HepG2 (cell line): ENCODE measurements around the gene MARF1. TPM values are rescaled to one million over a fixed set of nuclear protein-coding genes. Genes with fewer than 3 reads are reported as not detected.
A peak's percentile ranks its signal among the peaks of the same experiment; 100 is the strongest.

Experiments
- CERS6 ChIP-seq: sonication (generic); formaldehyde crosslinking; IDR thresholded peaks from 2 replicates; pipeline ENCODE4 v1.5.0; 2020; ENCODE audit warnings: missing genetic modification reagents
- FOXA3 ChIP-seq: IDR thresholded peaks from 2 replicates; pipeline ENCODE4 v1.6.1; 2016; ENCODE audit warnings: missing genetic modification reagents, missing compliant biosample characterization
- GLMP ChIP-seq: sonication (generic); formaldehyde crosslinking; IDR thresholded peaks from 2 replicates; pipeline ENCODE4 v1.9.0; 2021; ENCODE audit warnings: missing genetic modification reagents, mild to moderate bottlenecking, borderline replicate concordance
- HOXD1 ChIP-seq: sonication (generic); formaldehyde crosslinking; IDR thresholded peaks from 2 replicates; pipeline ENCODE4 v1.5.0; 2020; ENCODE audit warnings: missing genetic modification reagents
- LCORL ChIP-seq, 2 experiments: fragments of 450-650 bp in 1 of 2; sonication (generic) in 1 of 2; formaldehyde crosslinking in 1 of 2; IDR thresholded peaks; 2 replicates each; pipeline versions ENCODE4 v1.5.0 to v1.6.1; 2017 to 2020; ENCODE audit warnings: antibody characterized with exemption in 1 of 2, missing genetic modification reagents in 1 of 2
- MATR3 ChIP-seq: sonication (generic); formaldehyde crosslinking; IDR thresholded peaks from 2 replicates; pipeline ENCODE4 v1.4.0; 2020; ENCODE audit warnings: missing genetic modification reagents
- MIER2 ChIP-seq: IDR thresholded peaks from 2 replicates; pipeline ENCODE4 v1.6.1; 2016; ENCODE audit warnings: missing biosample characterization, missing genetic modification reagents
- NFE2 ChIP-seq: sonication (generic); formaldehyde crosslinking; IDR thresholded peaks from 2 replicates; pipeline ENCODE4 v1.4.0; 2020; ENCODE audit warnings: missing genetic modification reagents
- NFE2L1 ChIP-seq: sonication (generic); formaldehyde crosslinking; IDR thresholded peaks from 2 replicates; pipeline ENCODE4 v1.4.0; 2020; ENCODE audit warnings: missing genetic modification reagents, mild to moderate bottlenecking, borderline replicate concordance
- NFRKB ChIP-seq: fragments of 450-650 bp; IDR thresholded peaks from 2 replicates; pipeline ENCODE4 v1.6.1; 2017
- SPEN ChIP-seq: sonication (generic); formaldehyde crosslinking; IDR thresholded peaks from 2 replicates; pipeline ENCODE4 v1.5.1; 2020; ENCODE audit warnings: low read depth, mild to moderate bottlenecking, missing genetic modification reagents
- TAF1 ChIP-seq: sonication (generic); formaldehyde crosslinking; IDR thresholded peaks from 2 replicates; pipeline ENCODE4 v1.4.0; 2020; ENCODE audit warnings: missing genetic modification reagents
- YEATS4 ChIP-seq: sonication (generic); formaldehyde crosslinking; IDR thresholded peaks from 2 replicates; pipeline ENCODE4 v1.4.0; 2020; ENCODE audit warnings: missing genetic modification reagents, borderline replicate concordance
- ZBTB43 ChIP-seq: sonication (generic); formaldehyde crosslinking; conservative IDR thresholded peaks from 2 replicates; pipeline ENCODE4 v1.4.0; 2020; ENCODE audit warnings: missing genetic modification reagents
- ZNF333 ChIP-seq: sonication (generic); formaldehyde crosslinking; IDR thresholded peaks from 2 replicates; pipeline ENCODE4 v1.4.0; 2020; ENCODE audit warnings: mild to moderate bottlenecking, missing genetic modification reagents, borderline replicate concordance
- ZNF407 ChIP-seq: sonication (generic); formaldehyde crosslinking; IDR thresholded peaks from one replicate; pipeline ENCODE4 v1.5.1; 2020; ENCODE audit warnings: mild to moderate bottlenecking, missing genetic modification reagents; ENCODE audit errors: not compliant biosample characterization
- ZNF773 ChIP-seq: sonication (generic); formaldehyde crosslinking; IDR thresholded peaks from 2 replicates; pipeline ENCODE4 v1.4.0; 2020; ENCODE audit warnings: missing genetic modification reagents, borderline replicate concordance
- ZNF879 ChIP-seq: sonication (generic); formaldehyde crosslinking; IDR thresholded peaks from 2 replicates; pipeline ENCODE4 v1.8.1; 2023; ENCODE audit warnings: missing genetic modification reagents
- ZSCAN9 ChIP-seq: IDR thresholded peaks from 2 replicates; pipeline ENCODE4 v1.6.1; 2016; ENCODE audit warnings: borderline replicate concordance
- polyA plus RNA-seq, 8 experiments: library from polyadenylated mRNA; depleted of rRNA in 3 of 8; stranded (reverse) in 7 of 8; unstranded in 1 of 8; fragments of >200 nt; fragmentation: Illumina TruSeq in 4 of 8; extraction: Trizol in 4 of 8; gene quantifications; 2 replicates each; pipeline versions ENCODE4 v1.2.1 to v1.2.3, GENCODE V29; 2011 to 2016; ENCODE audit warnings: low read depth in 4 of 8, missing spikeins in 1 of 8, mixed read lengths in 1 of 8; ENCODE audit not compliant: insufficient read depth in 1 of 8
- total RNA-seq, 5 experiments: library from RNA; depleted of rRNA; stranded (reverse); fragments of >200 nt; fragmentation: Illumina TruSeq; extraction: Trizol; gene quantifications; 2 replicates each; pipeline ENCODE4 v1.2.3, GENCODE V29; 2016; ENCODE audit warnings: low read depth in 1 of 5

The MARF1 gene
- total and polyA plus RNA-seq, 2 of the 13 experiments (the other 11 are each of a cell fraction or from before 2014, with no cell fraction given), result 8.7 to 20.7 TPM

- no peak for TF ChIP-seq SPEN
- no peak; the same call in 1 of the 2 replicates for TF ChIP-seq TAF1
- TF ChIP-seq ZNF407 (CRISPR knock-in tag), result no peak
- TF ChIP-seq MATR3 (CRISPR knock-in tag), result no peak
- TF ChIP-seq CERS6 (CRISPR knock-in tag), result no peak
- no peak for TF ChIP-seq ZBTB43 (CRISPR knock-in tag)
- TF ChIP-seq ZSCAN9 (CRISPR knock-in tag), result peak; percentile 77
- TF ChIP-seq GLMP, result no peak
- TF ChIP-seq ZNF879 (CRISPR knock-in tag), result no peak
- TF ChIP-seq LCORL (IDR thresholded peaks at IDR 0.05), result no peak
- peak; percentile 56; the same call in 1 of the 2 replicates for TF ChIP-seq LCORL (CRISPR knock-in tag; IDR thresholded peaks at IDR 0.05)
- no peak for TF ChIP-seq NFE2L1
- no peak for TF ChIP-seq YEATS4
- no peak for TF ChIP-seq MIER2
- TF ChIP-seq ZNF333, result no peak; the same call in 1 of the 2 replicates
- TF ChIP-seq ZNF773, result no peak
- TF ChIP-seq NFRKB, result no peak
- TF ChIP-seq FOXA3, result peak; percentile 74
- TF ChIP-seq NFE2 (CRISPR knock-in tag), result no peak
- TF ChIP-seq HOXD1 (CRISPR knock-in tag), result no peak
Observed at GRCh38 chr16:15644267-15644961, 1.5 kb upstream of the MARF1 start (continued).
